GM18907 (cell line): Measurements from ENCODE around the gene COPA.

ENCODE experiments used
- ATAC-seq: cut with Tn5 transposase; IDR thresholded peaks from one replicate; pipeline ENCODE4 v1.9.1; 2021; ENCODE audit warnings: mild to moderate bottlenecking, moderate library complexity; ENCODE audit not compliant: unreplicated experiment

The COPA gene

DNA sequence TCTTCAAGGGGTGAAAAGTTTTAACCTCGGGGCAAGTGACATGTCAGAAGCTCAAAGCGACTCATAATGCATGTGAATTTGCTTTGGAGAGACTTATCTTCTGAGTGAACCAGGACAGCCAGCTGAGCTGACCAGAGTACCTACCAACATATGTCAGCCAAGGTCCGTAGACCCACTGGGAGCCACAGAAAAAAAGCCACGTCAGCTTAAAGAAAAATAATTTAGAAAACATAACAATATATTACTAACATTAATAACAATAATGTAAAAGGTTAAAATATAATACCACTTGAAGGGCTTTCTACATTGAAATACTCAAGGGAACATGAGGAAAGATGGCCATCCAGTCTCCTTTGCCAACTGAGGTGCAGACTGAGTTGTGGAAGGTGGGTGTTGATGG lies 65.1 kb downstream of the COPA start:
- ATAC-seq, result no peak

DNA sequence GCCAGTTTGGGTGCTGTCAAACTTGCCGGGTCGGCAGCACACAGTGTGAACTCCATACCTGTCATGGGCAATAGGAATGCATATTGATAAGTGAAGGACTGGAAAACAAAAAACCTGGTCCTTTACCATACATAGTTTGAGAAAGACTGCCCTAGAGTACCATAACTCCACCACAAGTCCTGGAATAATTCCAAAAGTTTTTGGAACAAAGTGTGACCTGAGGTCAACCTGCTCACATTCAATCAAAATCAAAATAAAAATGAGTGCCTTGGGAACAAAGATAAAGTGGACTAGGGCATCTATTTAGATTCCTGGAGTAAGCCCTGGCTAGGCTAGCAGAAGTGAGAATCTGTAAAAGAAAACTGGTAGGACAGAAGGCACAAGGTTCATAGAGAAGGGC lies 65.7 kb downstream of the COPA start:
- no peak for ATAC-seq

DNA sequence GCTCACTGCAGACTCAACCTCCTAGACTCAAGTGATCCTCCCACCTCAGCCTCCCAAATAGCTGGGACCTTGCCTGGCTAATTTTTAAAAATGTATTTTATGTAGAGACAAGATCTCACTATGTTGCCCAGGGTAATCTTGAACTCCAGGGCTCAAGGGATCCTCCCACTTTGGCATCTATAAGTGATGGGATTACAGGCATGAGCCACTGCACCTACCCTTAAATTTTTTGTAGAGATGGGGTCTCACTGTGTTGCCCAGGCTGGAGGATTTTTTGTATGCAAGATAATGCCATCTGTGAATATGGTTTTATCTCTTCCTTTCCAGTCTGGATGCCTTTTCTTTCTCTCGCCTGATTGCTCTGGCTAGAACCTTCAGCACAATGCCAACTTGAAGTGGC lies 72.0 kb downstream of the COPA start:
- ATAC-seq, result no peak

DNA sequence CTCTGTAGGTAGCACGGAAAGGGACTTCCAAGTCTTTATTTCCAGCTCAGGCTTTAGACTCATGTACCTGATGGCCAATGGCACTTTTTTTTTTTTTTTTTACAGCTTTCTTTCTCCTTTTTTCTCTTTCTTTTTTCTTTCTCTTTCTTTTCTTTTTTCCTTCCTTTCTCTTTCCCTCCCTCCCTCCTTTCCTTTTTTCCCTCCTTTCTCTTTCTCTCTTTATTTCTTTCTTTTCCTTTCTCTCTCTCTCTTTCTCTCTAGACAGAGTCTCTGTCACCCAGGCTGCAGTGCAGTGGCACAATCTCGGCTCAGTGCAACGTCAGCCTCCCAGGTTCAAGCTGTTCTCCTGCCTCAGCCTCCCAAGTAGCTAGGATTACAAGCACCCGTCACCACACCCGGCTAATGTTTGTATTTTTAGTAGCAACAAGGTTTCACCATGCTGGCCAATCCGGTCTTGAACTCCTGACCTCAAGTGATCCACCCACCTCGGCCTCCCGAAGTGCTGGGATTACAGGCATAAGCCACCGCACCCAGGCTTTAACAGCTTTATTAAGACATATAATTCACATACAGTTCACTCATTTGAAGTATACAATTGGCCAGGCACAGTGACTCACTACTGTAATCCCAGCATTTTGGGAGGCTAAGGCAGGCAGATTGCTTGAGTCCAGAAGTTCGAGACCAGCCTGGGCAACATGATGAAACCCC lies 75.6 kb downstream of the COPA start:
- ATAC-seq, result no peak

DNA sequence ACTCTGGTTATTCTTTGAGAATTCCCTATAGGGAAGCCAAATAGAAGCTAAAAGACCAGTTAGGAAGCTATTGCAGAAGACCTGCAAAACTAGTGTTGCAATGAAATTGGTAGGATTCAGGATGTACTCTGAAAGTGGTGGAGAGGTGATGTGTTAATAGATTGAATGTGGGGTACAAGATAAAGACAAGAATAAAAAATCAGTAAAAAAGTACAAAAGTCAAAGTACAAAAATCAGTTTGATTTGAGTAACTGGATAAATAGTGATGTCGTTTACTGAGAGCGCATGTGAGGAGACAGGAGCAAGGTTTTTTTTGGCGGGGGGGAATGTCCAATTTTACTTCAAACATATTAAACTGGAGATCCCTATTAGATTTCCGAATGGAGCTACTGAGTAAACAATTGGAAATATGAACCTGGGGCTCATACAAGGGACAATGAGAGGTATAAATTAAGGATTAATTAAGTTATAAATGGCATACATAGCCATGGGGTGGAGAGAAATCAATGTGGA lies 78.2 kb downstream of the COPA start:
- ATAC-seq, result no peak

DNA sequence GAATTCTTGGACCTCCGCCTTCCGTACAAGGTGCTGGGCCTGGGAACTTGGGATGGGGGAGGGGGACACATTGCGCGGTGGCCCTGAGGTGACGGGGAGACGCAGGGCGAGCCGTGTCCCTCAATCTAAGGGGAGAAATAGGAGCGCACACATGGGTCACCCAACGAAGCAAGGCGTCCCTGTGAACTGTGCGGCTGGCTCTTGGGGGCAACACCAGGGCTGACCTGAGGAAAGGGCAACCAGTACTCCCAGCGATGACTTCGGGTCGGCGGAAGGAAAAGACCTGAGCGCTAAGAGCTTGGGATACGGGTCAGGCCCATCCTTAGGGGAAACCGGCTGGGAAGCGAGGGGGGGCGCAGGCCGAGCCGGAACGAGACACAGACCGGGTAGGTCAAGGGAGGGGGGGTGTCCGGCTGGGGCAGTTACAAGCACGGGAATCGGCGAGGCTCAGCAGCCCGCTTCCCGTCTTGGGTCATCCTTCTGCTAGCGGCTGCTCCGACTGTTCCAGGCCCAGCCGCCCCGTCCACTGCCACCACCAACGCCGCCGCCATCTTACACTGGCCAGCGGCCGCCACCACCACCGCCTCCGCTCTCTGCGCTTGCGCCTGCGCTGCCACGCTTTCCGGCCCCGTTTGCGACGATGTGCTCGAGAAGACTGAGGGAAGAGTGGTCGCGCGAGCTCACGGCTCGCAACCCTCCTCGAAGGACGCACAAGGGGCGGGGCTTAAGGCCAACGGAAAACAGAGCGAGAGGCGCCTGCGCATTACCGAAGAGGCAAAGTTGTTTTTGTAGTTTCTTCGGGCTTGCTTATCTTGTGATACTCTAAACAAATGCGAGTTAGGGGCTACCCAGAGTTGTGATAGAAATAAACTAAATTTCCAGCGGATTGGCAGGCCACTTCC lies 80.9 kb downstream of the COPA start, which contains the start of gene DCAF8:
Gene DCAF8 (minus strand): TSS at position 657 of the 902 bp plus-strand sequence. CDS start 18,541 bp downstream, outside the sequence.
- ATAC-seq, result peak; percentile 83

DNA sequence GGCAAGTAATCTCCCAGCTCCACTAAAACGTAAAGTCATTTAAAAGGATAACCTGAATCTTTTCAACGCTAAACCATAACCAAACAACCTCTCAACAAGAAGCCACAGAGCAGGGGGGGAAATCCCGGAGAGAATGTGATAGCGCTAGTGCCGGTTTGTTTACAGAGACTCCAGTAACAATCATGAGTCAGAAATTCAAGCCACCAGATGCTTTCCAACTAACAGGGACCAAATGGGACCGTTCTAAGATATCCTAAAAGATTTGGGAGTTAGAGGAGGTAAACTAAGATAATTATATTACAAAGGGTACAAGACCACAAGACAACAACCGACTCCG lies 81.5 kb downstream of the COPA start:
- ATAC-seq, result peak; percentile 35

DNA sequence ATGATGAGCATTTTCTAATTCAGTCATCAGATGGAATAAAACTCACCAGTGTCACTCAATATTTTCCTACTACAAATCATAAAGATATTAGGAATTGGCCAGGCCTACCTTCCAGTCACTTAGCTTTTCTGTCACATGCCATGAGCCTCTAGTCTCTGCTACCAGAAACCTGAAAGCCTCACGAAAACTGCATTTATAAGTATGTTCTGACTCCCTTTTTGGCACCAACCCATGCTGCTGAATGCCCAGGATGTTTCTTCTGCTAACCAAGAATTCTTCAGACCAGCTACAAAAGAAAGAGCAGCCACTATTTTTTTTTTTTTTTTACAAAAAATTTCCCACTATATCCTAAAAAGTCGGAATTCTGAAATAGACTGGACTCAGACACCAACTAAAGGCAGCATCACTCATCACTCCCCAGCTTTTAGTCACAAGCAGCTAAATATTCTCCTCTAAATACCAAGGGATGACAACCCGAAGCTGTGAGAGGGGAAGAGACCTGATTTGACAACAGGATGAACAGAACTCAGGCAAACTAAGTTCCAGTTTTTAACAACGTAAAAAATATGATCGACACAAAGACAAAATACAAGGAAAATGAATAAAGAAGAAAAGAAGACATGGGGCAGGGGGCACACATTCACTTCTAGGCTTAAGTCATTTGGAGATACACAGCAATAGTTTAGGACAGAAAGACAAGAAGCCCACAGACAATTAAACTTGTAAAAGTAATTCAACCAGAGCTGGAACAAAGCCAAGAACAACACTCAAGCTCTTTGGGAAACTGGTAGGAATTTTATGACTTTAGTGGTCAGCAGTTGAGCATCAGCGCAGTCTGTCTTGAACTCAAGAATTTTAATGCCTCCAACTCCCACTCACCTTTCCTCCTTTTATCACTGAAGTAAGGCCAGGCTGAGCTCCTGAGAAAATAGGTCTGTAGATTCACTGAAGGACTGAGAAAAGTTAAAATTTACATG lies 82.4 kb downstream of the COPA start:
- ATAC-seq, result no peak

DNA sequence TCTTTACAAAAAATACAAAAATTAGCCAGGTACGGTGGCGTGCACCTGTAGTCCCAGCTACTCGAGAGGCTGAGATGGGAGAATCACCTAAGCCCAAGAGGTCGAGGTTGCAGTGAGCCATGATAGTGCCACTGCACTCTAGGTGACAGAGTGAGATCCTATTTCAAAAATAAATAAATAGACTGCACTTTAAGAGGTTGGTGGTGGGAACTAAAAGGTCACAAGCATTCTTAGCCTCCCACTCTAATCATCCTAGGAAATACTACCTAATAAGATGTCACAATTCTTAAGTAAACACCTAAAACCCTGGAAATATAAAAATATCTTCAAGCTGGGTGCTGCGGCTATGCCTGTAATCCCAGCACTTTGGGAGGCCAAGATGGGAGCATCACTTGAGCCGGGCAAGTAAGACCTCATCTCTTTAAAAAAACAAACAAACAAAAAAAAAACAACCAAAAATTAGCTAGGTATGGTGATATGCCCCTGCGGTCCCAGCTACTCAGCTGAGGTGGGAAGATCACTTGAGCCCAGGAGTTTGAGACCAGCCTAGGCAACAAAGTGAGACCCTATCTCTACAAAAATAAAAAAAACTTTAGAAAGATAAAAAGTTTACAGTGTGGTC lies 84.8 kb downstream of the COPA start:
- no peak for ATAC-seq

DNA sequence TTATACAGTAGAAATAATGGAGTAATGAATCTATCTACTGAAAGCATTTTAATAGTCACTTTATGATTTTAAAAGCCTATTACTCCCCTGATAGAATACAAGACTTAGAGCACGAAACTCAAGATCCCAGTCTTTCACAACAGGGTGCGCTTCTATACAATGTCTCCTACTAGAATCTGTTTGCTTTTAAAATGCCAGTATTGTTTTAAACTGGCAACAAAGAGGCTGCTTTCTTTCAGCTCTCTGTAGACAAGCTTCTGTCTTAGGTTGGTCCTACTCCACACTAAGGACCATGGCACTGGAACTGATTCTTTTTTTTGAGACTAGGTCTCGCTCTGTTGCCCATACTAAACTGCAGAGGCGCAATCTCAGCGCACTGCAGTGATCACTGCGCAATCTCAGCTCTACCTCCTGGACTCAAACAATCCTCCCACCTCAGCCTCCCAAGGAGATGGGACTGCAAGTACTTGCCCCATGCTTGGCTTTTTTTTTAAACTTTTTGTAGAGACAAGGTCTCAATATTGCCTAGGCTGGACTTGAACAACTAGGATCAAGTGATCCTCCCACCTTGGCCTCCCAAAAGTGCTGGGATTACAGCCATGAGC lies 85.5 kb downstream of the COPA start:
- ATAC-seq, result no peak

DNA sequence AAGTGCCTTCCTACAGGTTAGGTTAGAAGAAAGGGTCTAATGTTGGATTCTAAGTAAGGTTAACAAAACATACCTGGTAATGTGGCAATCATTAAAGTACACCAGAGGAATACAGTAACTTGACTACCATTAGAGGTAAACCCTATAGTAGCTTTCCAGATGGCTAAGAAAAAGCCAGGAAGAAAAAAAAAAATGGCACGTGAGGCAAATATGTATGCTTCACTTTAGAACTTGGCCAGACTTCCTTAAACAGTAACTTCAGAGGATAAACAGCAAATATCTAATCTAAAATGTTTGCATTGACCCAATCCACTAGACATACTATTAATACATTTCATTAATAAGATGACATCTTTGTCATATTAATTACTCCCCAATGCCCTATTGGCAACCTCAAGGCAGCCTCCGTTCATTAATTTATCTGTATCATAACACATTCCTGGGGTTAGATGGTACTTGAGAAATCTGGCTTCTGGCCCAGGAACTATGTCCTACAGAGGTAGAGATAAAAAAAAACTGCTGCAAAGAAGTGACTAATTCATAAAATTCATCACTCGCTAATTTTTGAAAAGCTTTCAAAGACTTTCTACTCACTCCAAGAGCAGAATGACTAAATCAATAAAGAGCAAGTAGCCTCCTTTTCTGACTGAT lies 86.5 kb downstream of the COPA start:
- no peak for ATAC-seq

DNA sequence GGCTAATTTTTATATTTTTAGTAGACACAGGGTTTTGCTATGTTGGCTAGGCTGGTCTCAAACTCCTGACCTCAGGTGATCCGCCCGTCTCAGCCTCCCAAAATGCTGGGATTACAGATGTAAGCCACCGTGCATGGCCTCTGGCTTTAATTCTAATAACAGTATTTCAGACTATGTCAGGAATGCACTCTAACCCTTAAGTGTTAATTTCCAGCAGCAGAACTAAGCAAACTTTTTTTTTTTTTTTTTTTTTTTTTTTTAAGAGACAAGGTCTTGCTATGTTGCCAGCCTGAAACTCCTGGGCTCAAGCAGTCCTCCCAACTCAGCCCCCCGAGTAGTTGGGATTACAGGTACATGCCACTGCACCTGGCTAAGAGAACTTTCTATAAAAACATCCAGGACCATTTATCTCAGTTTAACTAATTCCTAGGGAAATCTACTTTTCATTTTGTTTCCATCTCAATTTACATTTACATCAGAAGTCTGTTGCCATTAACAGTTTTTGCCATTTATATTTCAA lies 87.2 kb downstream of the COPA start:
- no peak for ATAC-seq

DNA sequence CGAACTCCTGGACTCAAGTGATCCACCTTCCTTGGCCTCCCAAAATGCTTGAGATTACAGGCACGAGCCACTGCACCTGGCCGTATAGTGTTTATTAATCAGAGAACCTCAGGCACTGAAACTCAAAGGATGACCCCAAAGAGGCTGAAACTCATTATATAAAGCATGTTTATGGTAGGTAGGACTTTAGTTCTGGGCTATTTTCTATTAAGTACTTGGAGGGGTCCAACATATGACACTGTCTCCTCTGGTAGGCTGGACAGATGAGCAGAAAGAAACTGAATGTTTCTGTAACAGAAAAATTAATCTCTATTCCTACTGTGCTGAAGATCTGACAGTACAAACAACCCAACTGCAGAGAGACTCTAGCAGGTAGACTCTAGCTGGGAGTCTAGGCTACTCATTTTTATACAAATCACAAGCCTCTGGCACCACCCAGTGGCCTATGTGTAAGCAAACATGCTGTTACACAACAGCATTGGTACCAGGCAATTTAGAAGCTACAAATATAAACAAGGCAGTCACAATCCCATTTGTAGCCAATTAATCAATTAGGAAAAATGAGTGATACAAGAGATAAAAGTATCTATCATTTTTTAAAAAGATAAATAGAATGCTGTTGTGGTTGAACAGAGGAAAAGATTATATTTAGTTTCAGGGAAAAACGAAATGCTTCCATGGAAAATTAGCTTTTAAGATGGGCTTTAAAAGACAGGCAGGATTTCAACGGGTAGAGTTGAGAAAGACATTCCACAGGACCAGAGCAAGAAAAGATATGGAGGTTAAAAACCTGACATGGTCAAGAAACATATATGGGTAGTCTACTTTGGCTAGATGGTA lies 91.1 kb downstream of the COPA start:
- peak; percentile 71 for ATAC-seq

DNA sequence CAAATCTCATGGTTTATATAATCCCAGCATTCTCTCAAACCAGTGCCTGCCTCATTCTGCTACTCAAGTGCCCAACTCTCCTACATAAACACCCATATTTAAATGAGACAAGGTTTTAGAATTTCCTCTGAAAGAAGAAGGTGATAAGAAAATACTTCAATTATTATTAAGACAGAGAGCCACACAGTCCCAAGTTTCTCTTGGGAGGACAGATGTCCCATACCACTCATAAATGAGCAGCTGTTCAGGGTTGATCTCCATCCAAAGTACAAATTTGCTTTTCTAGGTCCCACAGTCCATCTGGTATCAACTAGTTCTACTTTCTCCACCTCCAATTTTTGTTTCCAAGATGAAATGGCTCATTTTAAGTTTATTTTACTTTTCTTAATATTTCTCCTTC lies 92.0 kb downstream of the COPA start:
- no peak for ATAC-seq

DNA sequence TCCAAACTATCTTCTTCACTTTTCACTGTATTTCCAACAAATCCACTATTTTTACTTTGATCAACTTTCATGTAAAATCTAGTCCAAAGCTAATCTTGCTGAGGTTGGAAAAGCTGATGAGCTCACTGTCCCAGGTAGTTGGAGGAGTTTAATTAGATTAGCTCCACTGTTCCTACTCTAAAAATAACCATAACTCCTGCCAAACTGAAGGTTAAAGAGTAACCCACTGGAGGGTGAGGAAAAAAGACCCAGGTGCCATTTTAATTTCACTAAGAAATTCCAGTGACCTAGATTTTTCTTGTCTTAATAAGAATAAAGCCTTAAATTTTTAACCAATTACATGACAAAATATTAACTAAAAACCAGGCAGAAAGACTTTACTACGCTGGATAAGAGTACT lies 96.0 kb downstream of the COPA start:
- no peak for ATAC-seq

DNA sequence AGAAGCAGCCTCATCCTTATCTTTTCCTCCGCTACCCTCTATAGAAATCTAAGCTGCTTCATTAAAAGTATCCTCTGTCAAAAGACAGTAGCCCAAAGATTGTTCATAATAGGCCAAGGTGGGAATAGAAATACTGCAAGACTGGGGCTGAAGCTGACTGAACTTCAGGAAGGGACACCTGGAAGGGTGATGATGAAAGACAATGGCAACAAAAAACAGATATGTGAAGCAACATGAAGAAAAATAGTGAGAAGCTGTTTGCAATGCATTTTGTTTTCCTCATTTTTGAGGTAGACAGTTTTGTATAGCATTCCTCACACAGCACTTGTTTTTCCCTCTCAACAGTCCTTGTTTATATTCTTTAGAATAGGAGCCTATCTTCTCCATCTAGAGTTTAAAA lies 97.6 kb downstream of the COPA start:
- no peak for ATAC-seq

DNA sequence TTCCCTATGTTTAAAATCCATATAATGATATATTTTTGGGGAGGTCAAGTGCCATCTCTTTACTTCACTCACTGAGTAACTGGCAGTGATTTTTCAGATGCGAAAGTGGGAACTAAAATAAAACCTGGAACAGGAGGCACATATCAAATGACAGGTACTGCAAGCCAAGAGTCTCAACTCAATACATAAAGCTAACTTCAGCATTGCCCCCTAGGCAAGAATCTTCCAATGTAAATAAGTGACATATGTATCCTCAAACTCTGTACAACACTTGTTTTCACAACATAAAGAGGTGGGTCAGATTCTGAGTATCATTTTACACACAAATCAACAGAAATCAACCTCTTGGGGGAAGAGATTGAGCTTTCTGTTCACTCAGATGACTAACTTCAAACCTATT lies 98.8 kb downstream of the COPA start:
- no peak for ATAC-seq

DNA sequence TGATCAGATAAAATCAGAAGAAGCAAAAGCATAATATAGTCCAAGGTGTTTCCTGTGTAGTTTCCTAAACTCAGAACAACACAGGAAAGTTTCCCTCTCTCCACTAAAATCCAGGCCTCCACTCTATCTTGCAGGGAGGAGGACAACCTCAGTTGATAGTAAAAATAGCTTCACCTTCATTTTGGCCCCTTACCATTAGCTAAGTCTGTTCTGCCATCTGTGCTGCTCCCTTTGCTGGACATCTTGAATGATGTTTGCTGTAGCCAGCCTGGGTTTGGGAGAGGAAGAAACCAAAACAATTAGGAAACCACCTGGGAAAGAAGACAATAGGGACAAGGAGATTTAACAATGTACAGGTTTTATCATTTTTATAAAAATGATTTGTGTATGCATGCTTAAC lies 99.3 kb downstream of the COPA start:
- ATAC-seq, result no peak
